ENCODE data around the gene ABAT.

The ABAT gene

DNA sequence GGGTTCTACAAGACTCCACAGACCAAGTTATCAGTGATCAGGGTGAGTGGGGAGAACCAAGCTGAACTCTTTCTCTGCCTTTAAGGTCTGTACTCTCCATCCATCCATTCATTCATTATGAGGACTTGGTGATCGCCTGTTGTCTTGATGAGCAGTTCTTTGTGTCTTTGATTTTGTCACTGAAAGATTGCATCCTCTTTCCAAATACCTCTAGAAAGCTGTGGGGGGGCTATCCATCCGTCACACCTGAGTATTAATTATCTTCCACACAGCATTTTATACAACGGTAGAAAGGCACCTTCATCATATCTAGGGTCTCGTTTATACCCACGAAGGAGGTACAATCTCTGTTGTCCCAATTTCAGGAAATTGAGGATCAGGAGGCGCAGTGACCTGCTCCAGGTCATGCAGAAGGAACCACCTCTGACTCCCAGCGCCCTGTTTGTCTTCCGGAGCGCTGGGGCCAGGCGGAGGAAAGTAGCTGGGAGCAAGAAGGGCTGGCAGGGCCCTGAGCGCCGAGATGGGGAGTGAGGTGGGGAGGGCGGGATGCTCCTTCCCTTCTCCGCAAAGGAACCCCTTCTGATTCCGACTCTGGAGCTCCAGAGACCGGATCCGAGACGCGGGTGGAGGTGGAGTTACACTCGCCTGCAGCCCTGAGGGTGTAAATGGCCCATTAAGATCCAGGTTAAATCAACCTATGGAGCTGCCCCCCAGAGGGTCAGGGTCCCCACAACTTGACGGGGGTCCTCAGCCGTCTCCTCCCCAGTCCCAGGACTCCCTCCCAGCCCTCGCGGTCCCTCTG is 605 bp upstream of the ABAT start:
- Histone ChIP-seq H2AFZ (ENCODE audit: low read length) (peak overlapping the region; percentile 15; the same call in 1 of the 2 replicates), H3K9me3 (ENCODE audit: low read length) (no peaks in the 10 kb centered on the region), H3K36me3 (ENCODE audit: insufficient read depth, low read length) (no peaks in the 10 kb centered on the region), H3F3A (ENCODE audit: insufficient read depth, low read length) (no peaks in the 10 kb centered on the region), H3K4me3 (ENCODE audit: low read depth, low read length, poor library complexity, severe bottlenecking) (peak overlapping the region; percentile 72), H3K27ac (ENCODE audit: low read depth, low read length, poor library complexity, severe bottlenecking) (no peak overlapping the region), H4K20me1 (ENCODE audit: insufficient read depth, low read length) (no peaks in the 10 kb centered on the region), H3K9me2 (ENCODE audit: low read depth, low read length) (no peaks in the 10 kb centered on the region), H3K4me2 (ENCODE audit: low read length) (peak overlapping the region; percentile 90), H3K9ac (ENCODE audit: low read length) (peak overlapping the region; percentile 47; the same call in 1 of the 2 replicates), H3K4me1 (ENCODE audit: insufficient read depth, low read length, severe bottlenecking) (peaks cover 11% of the 10 kb centered on the region), H3K27me3 (ENCODE audit: insufficient read depth, low read length) (no peaks in the 10 kb centered on the region), H3K79me2 (ENCODE audit: insufficient read depth, low read length) (no peaks in the 10 kb centered on the region)
- TF ChIP-seq, protein P1, sequence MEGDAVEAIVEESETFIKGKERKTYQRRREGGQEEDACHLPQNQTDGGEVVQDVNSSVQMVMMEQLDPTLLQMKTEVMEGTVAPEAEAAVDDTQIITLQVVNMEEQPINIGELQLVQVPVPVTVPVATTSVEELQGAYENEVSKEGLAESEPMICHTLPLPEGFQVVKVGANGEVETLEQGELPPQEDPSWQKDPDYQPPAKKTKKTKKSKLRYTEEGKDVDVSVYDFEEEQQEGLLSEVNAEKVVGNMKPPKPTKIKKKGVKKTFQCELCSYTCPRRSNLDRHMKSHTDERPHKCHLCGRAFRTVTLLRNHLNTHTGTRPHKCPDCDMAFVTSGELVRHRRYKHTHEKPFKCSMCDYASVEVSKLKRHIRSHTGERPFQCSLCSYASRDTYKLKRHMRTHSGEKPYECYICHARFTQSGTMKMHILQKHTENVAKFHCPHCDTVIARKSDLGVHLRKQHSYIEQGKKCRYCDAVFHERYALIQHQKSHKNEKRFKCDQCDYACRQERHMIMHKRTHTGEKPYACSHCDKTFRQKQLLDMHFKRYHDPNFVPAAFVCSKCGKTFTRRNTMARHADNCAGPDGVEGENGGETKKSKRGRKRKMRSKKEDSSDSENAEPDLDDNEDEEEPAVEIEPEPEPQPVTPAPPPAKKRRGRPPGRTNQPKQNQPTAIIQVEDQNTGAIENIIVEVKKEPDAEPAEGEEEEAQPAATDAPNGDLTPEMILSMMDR (IDR thresholded peaks at IDR 0.05; ENCODE audit: low read length) = no peak
- TF ChIP-seq EZH2 (IDR thresholded peaks at IDR 0.05; ENCODE audit: borderline replicate concordance, low read length) = no peak

DNA sequence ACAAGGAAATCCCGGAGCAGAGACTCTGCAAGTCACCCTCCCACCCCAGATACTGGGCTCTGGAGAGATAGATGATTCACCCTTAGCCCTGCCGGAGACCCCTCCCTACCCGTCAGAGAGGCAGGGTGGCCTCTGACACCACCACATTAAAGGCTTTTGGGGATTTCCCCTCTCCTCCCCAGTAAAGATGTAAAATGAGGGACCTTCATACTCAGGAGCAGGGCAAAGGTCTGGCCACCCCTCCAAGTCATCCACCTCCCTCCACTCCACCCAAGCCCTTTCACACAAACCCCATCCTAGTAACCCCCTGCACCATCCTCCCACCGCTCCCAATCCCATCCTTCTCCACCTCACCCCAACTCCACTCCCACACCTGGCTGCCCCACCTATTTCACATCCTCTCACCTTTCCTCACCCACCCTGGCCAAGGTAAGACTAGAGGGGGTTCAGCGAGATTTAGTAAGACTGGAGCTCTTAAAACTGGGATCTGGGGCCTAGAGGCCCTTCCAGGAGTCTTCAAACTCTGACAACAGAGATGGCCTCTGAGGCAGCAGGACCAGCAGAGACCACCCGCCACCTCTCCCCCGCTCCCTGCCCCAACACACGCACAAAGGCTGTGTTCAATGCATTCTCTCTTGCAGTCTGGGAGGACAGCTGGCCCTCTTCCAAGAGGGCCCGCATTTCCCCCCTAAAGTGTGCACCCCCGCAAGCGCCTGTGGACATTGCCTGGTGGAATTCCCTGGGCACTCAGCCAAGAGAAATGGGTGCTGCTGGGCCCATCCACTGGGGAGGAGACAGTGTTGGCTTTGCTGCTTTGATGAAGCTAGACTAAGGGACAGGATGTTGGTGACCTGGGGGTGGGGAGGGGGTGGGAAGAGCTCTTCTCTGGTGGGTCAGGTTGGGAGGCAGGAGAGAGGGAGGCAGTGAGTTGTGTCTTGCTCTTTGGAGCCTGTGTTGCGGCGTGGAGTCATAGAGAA is 1.1 kb downstream of the ABAT start:
- peak overlapping the region; percentile 72 for H3K4me3 ChIP-seq (ENCODE audit: low read depth, low read length, poor library complexity, severe bottlenecking)
- H3F3A ChIP-seq (ENCODE audit: insufficient read depth, low read length) = no peaks in the 10 kb centered on the region
- no peaks in the 10 kb centered on the region for H3K79me2 ChIP-seq (ENCODE audit: insufficient read depth, low read length)
- H3K9me3 ChIP-seq (ENCODE audit: low read length) = 0 out of 2 replicates have a peak, but pooled peaks cover 3% of the 10 kb centered on the region
- TF ChIP-seq EZH2 (IDR thresholded peaks at IDR 0.05; ENCODE audit: borderline replicate concordance, low read length) = no peak
- TF ChIP-seq, protein P1 (IDR thresholded peaks at IDR 0.05; ENCODE audit: low read length) = no peak
- no peaks in the 10 kb centered on the region; the same call in 1 of the 2 replicates for H3K36me3 ChIP-seq (ENCODE audit: insufficient read depth, low read length)
- H3K27ac ChIP-seq (ENCODE audit: low read depth, low read length, poor library complexity, severe bottlenecking) = no peak overlapping the region
- H3K9ac ChIP-seq (ENCODE audit: low read length) = peak overlapping the region; percentile 63; the same call in 1 of the 2 replicates
- H3K4me1 ChIP-seq (ENCODE audit: insufficient read depth, low read length, severe bottlenecking) = peaks cover 11% of the 10 kb centered on the region
- H3K9me2 ChIP-seq (ENCODE audit: low read depth, low read length) = no peaks in the 10 kb centered on the region
- no peak overlapping the region for H2AFZ ChIP-seq (ENCODE audit: low read length)
- H3K4me2 ChIP-seq (ENCODE audit: low read length) = peak overlapping the region; percentile 90
- peaks cover 8% of the 10 kb centered on the region; the same call in 1 of the 2 replicates for H3K27me3 ChIP-seq (ENCODE audit: insufficient read depth, low read length)
- no peaks in the 10 kb centered on the region for H4K20me1 ChIP-seq (ENCODE audit: insufficient read depth, low read length)

DNA sequence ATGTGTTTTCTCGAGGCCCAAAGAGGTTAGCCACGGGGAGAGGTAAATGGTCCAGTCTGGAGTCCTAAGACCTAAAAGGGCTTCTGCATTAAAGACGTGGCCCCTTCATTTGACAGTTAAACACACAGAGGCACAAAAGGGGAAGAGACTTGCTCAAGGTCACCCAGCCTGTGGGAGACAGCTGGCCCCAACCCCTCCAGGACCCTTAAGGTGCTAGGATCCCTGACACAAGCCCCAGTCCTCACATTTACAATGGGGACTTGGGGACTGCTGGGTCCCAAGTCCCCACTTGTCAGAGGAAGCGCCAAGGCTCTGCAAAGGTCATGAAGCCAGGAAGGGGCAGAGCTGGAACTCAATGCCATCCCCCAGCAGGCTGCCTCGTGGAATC is 1.7 kb downstream of the ABAT start:
- Histone ChIP-seq H3K4me2 (ENCODE audit: low read length) (no peak overlapping the region), H3K4me1 (ENCODE audit: insufficient read depth, low read length, severe bottlenecking) (peaks cover 11% of the 10 kb centered on the region), H3K9ac (ENCODE audit: low read length) (no peak overlapping the region), H3K79me2 (ENCODE audit: insufficient read depth, low read length) (no peaks in the 10 kb centered on the region), H2AFZ (ENCODE audit: low read length) (no peak overlapping the region), H4K20me1 (ENCODE audit: insufficient read depth, low read length) (no peaks in the 10 kb centered on the region), H3K27ac (ENCODE audit: low read depth, low read length, poor library complexity, severe bottlenecking) (no peak overlapping the region), H3K36me3 (ENCODE audit: insufficient read depth, low read length) (no peaks in the 10 kb centered on the region; the same call in 1 of the 2 replicates), H3K27me3 (ENCODE audit: insufficient read depth, low read length) (peaks cover 8% of the 10 kb centered on the region; the same call in 1 of the 2 replicates), H3F3A (ENCODE audit: insufficient read depth, low read length) (no peaks in the 10 kb centered on the region), H3K9me2 (ENCODE audit: low read depth, low read length) (no peaks in the 10 kb centered on the region), H3K4me3 (ENCODE audit: low read depth, low read length, poor library complexity, severe bottlenecking) (no peak overlapping the region), H3K9me3 (ENCODE audit: low read length) (0 out of 2 replicates have a peak, but pooled peaks cover 3% of the 10 kb centered on the region)
- no peak for TF ChIP-seq EZH2 (IDR thresholded peaks at IDR 0.05; ENCODE audit: borderline replicate concordance, low read length)

All from OCI-LY1 (cell line).